ENCODE data around the gene PRMT6. TPM values are rescaled to one million over a fixed set of nuclear protein-coding genes. Genes with fewer than 3 reads are reported as not detected.

Gene PRMT6
- 27.2 and 28.2 TPM in 2 replicates for total RNA-seq (2014; rRNA removed; shearing (Covaris generic))

DNA sequence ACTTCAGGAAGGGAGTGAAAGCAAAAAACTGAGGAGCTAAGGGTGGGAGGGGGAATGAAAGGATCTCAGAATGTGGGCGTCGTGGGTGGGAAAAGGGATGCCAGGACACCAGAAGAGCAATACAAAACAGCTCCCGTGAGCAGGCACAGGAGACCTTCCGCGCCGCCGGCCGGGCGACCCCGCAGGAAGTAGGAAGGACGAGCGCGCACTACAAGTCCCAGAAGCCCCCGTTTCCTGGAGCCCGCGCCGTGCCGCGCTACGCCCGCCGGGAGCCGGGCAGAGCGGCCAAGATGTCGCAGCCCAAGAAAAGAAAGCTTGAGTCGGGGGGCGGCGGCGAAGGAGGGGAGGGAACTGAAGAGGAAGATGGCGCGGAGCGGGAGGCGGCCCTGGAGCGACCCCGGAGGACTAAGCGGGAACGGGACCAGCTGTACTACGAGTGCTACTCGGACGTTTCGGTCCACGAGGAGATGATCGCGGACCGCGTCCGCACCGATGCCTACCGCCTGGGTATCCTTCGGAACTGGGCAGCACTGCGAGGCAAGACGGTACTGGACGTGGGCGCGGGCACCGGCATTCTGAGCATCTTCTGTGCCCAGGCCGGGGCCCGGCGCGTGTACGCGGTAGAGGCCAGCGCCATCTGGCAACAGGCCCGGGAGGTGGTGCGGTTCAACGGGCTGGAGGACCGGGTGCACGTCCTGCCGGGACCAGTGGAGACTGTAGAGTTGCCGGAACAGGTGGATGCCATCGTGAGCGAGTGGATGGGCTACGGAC is at the start of gene PRMT6:
PRMT6 (plus strand) TSS at position 249 of the 771 bp plus-strand sequence; CDS start at position 291, 42 bp downstream.

Other genes with a start within 250 kb of the PRMT6 start
- gene NTNG1, start 84.4 kb downstream of the PRMT6 start, total RNA-seq (2014; rRNA removed; shearing (Covaris generic)) = 4.6 and 4.9 TPM in 2 replicates